Measurements from ENCODE around the gene COMMD3.

COMMD3 gene

GRCh38 chr10:22366771-22367170 lies 50.6 kb downstream of the COMMD3 start:
- DNase-seq (ENCODE audit: low read depth in 2 of 2): no peak

GRCh38 chr10:22367471-22367870 lies 51.3 kb downstream of the COMMD3 start:
- DNase-seq (ENCODE audit: low read depth in 2 of 2): no peak

DNA sequence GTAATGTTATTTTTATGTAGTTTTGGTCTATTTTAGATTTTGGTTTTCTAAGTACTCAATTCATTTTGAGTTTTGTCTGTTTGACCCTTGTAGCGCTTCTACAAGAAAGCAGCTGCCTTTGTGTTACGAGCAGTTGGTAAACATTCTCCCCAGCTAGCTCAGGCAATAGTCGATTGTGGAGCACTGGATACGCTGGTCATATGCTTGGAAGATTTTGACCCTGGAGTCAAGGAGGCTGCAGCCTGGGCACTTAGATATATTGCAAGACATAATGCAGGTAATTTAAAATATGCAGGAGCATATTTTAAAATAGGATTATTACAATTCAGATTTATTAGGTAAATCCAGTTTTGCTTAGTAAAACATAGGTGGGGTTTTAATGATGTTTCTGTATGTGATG lies 52.2 kb downstream of the COMMD3 start:
- no peak for DNase-seq (ENCODE audit: low read depth in 2 of 2)

DNA sequence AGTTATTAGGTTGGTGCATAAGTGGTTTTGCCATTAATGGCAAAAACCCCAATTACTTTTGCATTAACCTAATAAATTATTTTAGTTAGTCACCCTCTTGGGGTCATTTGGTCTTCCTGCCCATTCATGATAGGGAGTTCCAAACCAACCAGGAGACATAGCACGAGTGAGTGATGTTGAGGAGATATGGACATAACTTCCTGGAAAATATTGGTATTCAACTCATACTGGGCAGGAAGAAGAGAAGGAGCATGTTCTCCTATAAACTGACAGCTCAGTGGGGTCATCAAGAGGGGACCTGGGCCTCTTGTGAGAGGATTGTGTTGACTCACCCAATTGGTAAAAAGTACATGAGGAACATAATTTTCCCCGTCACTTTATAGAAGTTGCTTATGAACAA lies 52.8 kb downstream of the COMMD3 start:
- DNase-seq (ENCODE audit: low read depth in 2 of 2): no peak

DNA sequence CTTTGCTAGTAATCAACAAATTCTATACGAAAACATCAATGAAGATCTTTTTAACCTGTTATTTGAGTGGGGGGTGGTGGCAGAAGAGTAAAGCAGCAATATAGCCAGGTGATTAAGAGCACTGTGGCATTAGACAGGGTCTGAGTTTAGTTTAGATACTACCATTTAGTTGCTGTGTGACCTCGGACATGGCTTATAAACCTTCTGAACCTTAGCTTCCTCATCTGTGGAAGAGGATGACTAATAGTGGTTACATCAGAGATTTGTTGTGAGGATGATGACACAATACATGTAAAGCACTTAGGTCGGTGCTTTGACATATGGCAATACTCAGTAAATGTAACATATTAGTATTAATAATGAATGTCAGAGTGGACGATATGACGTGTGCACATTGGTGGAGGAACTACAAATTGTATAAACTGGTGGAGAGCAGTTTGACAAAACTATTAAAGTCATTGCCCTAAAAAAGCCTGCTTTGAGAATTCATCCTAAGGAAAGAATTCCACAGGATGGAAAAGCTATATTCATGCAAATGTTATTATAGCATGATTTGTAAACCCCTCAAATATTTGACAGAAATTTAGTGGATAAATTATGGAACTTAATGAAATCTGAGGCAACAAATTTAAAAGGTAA lies 53.4 kb downstream of the COMMD3 start:
- DNase-seq (ENCODE audit: low read depth in 2 of 2): no peak
